ENCODE data around the gene SENP3.

- TF ChIP-seq EP300 (IDR thresholded peaks at IDR 0.05; ENCODE audit: borderline replicate concordance) (no peak), NFIC (IDR thresholded peaks at IDR 0.05) (no peak), RAD21 (IDR thresholded peaks at IDR 0.05; ENCODE audit: low read depth) (no peak)
These were observed 20.9 kb downstream of the SENP3 start for GRCh38 chr17:7582396-7583252.

Data from Ishikawa (cell line).